ENCODE results near the gene PTPRG.

DNA sequence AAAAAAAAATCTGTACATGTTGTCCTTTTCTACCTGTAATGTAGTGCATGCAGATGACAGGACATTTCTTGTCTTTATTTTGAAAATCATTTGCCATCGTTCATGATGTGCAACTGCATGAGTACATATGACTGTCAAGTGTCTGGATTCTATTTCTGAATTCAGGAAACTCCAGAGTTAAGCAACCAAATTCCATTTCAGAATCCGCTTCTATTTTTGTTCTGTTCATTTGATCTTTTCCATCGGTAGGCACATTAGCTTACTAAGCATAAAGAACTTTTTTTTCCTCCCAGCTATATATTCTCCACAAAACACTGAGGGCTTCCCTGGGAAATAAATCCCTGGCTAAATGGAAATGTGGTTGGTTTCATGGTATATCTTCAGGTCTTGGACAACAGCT, 365.6 kb downstream of the PTPRG start:
- TF ChIP-seq, protein P1, sequence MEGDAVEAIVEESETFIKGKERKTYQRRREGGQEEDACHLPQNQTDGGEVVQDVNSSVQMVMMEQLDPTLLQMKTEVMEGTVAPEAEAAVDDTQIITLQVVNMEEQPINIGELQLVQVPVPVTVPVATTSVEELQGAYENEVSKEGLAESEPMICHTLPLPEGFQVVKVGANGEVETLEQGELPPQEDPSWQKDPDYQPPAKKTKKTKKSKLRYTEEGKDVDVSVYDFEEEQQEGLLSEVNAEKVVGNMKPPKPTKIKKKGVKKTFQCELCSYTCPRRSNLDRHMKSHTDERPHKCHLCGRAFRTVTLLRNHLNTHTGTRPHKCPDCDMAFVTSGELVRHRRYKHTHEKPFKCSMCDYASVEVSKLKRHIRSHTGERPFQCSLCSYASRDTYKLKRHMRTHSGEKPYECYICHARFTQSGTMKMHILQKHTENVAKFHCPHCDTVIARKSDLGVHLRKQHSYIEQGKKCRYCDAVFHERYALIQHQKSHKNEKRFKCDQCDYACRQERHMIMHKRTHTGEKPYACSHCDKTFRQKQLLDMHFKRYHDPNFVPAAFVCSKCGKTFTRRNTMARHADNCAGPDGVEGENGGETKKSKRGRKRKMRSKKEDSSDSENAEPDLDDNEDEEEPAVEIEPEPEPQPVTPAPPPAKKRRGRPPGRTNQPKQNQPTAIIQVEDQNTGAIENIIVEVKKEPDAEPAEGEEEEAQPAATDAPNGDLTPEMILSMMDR (IDR thresholded peaks at IDR 0.05) = no peak
- TF ChIP-seq POLR2A (IDR thresholded peaks at IDR 0.05) = no peak
- no peak for TF ChIP-seq POLR2AphosphoS5 (IDR thresholded peaks at IDR 0.05)

All from suprapubic skin (tissue), 4 donors.